GM18498 (cell line): ENCODE results near the gene AMPD1.

ENCODE experiments used
- ATAC-seq: cut with Tn5 transposase; IDR thresholded peaks from one replicate; pipeline ENCODE4 v1.9.1; 2021; ENCODE audit warnings: mild to moderate bottlenecking, moderate library complexity; ENCODE audit not compliant: unreplicated experiment

The AMPD1 gene

DNA sequence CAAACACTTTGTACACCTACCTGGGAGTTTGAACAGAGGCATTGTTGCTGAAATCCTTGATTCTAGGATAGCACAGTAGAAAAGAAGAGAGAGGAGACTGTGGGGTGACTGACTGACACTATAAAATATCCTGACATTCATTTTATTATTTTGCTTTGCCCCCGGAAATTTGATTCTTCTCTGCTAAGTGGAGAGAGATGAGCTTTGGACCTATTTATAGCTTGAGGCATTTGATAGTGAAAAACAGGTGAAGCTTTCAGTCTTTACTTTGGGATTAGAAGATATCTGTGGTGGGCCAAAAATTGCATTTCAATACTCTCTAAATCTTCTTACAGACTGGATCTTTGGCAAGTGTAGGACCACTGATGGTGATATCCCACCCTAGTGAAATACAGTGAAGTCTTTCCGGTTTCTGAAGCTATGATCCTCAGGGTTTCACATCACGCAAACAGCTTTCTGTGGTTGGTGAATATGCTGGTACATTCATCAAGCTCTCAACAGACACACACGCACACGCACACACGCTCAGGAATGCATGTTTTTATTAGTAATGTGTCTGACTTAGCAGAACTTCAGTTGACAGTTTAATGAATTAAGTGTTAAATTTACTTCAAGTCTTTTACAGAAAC lies at the start of gene AMPD1:
Gene AMPD1, minus strand, starts transcription at position 117 of the 629 bp plus-strand sequence. Its CDS starts 75 bp downstream, at position 42.
- no peak for ATAC-seq

DNA sequence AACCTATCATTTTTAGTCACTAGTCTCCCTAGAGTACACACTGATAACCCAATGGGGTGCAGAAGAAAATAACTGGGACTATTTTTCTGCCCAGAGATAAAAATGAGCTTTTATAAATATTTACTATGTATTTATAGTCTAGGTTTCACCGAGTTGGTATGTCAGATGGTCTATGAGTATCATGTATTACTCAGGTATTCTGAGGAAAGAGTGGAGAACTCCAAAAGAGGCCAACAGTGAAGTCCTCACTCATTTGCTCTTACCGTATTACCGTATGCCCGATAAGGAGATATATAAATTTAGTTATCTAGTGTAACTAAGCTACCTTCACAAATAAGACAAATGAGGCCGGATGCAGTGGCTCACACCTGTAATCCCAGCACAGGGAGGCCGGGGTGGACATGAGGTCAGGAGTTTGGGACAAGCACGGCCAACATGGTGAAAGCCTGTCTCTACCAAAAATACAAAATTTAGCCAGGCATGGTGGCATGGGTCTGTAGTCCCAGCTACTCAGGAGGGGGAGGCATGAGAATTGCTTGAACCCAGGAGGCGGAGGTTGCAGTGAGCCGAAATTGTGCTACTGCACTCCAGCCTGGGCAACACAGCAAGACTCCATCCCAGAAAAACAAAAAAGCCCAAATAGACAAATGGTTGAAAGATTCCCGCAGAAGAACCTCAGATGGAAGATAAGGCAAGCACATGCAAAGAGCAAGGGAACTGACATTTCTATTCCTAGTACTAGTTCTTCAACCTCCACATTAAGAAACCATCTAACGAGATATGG lies 46.8 kb upstream of the AMPD1 start:
- no peak for ATAC-seq

DNA sequence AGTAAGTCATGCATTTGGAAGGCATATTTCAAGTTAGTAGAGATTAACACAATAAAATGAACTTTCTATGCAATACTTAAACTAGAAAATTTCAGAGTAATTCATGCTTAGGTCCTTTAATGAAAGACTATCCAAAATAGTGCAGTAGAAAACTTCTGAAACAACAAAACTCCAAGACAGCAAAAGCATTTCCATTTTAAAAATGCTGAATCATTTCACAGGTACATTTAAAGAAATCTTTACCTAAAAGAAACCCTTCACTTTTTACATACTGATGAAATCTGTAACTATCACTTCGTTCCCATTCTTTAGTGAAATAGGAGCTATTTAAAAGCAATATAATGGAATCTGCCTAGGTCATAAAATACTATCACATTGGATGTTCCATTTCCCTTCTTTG lies 45.0 kb upstream of the AMPD1 start:
- ATAC-seq, result no peak

DNA sequence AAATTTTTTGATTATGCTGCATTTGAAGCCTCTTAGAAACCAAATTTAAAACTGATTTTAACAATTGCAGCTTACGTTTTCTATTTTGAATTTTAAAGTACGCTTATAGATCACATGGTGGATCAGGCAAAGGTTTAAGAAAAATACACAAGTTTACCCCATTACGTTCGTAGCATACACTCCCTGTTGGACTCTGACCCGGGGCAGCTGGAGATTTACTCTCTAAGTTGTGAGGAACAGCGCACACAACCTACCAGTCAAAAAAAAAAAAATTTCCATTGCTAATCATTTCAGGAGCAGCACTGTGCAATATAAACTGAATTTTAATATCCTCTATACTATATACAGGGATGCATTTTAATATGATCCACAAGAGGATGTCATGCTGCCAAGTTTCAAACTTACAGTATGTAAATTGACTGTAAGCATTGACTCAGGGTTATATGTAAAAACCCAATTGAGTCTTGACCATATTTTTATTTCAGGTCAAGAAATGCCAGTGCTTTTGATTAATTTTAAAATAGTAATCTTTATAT lies 42.0 kb upstream of the AMPD1 start:
- ATAC-seq, result no peak

DNA sequence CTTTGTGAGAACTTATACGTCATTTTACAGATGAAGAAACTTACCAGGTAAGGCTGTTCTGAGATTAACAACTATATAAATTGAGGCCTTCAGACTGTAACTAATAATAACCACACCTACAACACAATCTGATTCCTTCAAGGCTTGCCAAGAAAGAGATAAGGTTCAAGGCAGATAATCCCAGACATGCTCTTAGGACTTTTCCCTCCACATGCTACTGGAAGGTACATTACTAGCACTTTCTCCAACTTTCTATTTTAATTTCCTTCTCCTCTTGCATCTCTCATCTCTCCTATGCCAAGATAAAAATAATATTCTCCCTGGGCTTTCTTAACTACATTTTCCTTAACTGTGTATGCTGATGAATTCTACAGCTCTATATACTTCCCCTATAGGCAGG lies 40.1 kb upstream of the AMPD1 start:
- ATAC-seq, result no peak

DNA sequence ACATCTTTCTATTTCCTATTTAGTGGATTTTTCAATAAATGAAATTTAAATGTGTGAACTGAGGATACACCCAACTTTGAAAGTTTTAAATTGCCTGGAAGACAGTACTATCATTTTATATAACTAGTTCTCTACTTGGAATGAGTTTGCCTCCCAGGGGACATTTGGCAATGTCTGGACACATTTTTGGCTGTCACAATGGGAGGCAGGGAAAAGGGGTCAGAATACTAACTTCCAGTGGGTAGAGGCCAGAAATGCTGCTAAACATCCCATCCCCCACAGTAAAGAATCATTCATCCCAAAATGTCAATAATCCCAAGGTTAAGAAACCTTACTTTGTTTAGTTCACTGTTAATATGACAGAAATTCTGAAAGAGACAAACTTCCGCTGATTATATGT lies 34.4 kb upstream of the AMPD1 start:
- ATAC-seq, result no peak

DNA sequence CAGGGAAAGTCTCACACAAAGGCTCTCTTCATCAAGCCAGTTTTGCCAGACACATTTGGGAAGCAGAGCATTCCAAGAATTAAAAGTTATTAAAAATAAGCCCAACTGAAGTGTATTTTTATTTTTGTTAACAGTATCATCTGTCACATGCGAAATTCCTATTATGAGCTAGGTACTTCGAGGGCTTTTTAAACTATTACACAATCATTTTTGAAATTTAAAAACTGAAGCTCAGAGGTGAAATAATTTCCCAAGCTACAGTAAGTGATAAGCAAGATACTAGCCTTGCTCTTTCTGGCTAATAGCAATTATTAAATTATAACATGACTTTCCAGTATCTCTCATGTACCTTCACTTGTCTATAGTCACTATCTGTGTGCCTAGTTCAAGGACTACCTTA lies 33.2 kb upstream of the AMPD1 start:
- ATAC-seq, result no peak

DNA sequence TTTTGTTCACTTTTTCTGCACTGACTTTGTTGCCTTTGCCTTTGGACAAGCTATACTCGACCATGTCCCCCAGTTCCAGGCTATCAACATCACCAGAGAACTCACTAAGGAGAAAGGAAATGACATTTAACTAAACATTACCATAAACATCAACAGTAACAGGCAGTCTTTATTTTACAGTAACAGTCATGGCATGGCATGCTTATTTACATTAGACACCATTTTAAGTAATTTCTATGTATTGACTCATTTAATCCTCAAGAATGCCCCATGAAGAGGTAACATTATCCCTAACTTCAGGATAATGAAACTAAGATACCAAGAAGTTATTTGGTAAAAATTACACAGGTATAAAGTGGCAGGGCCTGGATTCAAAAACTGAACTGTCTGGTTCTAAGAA lies 29.9 kb upstream of the AMPD1 start:
- no peak for ATAC-seq

DNA sequence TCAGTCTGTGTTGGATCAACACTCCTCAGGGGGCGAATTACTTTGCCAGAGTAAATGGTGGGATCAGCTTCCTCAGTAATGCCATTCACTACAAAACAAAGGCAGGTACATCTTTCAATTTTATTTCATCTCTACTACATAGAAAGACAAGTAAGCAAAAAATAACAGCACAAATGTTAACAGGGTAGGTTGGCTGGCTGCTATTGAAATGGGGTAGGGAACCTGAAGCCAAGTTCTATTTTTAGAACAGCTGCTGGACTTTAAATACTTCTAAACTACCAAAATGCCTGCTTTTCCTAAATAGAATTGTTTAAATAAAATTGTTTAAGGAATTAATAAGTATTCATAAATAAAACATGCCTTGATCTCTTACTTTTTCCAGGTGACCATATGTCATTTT lies 28.6 kb upstream of the AMPD1 start:
- no peak for ATAC-seq

DNA sequence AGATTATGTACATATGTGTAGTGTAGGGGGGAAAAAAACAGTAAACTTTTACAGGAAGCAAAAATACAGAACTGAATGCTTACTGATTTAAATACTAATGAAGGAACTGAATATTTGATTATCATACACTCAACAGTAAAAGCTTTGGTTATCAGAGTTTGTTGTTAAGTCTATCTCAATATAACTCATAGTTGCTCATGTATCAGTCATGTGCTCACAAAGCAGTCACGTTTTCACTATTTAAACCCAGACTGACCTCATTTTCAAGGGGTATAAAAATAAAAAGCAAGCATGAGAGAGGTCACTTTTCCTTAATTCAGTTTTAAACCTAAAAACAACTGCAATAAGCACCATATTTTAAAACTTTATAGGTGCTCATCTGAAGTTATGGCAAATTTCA lies 28.1 kb upstream of the AMPD1 start:
- ATAC-seq, result no peak

DNA sequence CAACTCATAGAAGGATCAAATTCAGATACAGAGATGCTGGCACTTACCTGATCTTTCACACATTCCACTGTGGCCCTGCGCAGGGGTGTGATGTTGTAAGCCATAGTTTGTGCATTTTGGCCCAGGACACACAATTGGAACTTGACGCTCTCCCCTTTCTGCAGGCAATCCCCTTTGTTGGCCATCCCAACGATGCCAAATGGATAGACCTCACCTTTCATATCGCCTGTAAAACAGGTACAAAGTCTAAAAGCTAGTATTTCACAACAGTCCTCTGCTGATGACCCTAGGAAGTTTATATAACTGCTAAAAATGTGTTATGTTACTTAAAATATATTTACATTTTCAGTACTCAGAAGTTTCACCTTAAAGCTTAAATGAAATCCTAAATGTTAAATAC lies 25.1 kb upstream of the AMPD1 start:
- ATAC-seq, result no peak

DNA sequence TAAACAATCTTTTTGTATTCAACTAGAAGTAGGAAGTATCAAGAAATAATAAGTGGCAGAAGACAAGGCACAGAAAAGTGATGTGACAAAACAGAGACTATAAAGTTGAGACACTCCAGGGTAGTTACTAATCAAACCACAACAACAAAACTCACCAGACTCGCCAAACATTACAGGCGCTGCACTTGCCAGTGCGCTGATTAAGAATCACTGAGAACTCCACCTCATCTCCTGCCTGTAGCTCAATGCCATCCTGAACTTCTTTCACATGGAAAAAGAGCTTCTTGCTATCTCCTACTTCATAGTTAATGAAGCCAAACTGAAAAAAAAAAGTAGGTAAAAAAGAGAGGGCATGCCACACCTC lies 24.1 kb upstream of the AMPD1 start:
- ATAC-seq, result no peak

DNA sequence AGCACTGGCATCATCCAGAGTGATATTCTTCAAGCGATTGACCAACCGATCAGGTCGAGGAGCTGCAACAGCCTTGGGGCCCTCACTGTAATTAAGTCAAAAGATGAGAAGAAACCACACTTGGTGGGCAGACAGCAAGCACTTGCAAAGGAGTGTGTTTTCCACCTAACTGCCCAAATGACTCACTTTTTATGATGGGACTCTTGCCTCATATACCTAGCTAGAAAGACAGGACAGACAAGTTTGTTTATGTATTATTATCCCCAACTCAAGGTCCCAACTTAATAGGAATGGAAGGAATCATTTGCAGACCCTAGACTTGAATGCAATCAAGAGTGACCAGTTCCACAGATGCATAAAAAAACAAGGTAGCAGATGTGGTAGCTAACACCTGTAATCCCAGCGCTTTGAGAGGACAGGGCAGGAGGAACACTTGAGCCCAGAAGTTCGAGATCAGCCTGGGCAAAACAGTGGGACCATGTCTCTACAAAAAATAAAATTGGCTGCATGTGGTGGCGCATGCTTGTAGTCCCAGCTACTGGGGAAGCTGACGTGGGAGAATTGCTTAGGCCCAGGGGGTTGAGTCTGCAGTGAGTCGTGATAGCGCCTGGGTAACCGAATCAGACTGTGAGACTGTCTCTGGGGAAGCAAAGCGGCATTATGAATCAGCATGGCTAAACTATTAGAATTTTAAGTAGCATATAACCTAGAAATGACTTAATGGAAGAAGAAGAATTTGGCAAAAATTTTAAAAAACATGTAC lies 23.5 kb upstream of the AMPD1 start:
- ATAC-seq, result no peak

DNA sequence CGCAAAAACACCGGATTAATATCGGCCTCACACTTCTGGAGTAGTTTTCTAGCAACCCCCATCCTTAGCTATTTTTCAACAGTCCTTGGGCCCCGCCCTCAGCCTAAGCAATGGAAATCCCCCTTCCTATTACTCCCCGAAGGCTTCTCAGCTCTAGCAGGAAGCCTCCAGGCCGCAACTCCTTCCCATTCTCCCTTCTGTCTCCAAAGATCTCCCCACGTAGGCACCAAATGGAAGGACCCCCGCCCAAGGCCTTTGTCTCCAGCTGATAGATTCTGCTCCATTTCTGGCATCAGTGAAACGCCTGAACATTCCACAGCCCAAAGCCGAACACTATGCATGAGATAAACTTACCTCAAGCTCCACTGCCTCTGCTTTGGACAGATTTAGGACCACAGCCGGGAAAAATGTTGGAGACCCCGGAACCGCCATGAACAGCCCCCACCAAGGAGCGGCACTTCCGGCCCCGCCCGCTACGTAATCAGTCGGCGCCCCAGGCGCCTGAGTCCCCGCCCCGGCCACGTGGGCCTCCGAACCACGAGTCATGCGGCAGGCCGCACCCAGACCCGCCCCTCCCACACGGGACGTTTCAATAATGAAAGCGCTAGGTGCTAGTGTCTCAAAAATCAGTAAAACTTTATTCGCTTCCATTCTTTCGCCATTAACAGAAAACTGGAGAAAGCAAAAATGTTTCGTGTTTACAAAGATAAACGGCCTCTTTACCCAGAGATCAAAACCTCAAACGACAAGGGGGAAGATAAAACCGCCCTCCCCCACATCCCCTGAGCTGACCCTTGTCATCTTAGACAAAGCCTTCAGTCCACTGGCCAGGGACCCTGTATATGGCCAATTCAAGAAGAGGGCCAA lies 21.2 kb upstream of the AMPD1 start, which contains the start of gene NRAS:
Gene NRAS, minus strand, starts transcription at position 468 of the 867 bp plus-strand sequence. CDS start 611 bp downstream, outside the sequence.
- peak; percentile 96 for ATAC-seq

DNA sequence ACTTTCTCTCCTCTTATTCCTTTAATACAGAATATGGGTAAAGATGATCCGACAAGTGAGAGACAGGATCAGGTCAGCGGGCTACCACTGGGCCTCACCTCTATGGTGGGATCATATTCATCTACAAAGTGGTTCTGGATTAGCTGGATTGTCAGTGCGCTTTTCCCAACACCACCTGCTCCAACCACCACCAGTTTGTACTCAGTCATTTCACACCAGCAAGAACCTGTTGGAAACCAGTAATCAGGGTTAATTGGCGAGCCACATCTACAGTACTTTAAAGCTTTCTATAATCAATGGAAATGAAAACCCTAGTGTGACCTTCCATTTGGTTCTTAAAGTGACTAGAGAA lies 20.6 kb upstream of the AMPD1 start:
- peak; percentile 1 for ATAC-seq

DNA sequence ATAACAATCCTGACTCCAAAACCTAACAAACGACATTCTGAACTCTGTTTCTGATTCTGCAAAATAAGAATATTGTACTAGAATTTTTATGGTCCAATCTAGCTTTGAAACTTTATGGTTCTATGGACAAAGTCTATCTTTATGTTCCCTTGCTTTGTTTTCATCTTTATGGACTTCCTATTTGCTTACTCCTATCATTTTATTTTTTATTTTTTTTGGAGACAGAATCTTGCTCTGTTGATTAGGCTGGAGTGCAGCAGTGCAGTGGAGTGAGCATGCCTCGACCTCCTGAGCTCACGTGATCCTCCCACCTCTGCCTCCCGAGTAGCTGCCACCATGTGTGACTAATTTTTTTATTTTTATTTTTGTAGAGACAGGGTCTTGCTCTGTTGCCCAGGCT lies 17.6 kb upstream of the AMPD1 start:
- ATAC-seq, result no peak

DNA sequence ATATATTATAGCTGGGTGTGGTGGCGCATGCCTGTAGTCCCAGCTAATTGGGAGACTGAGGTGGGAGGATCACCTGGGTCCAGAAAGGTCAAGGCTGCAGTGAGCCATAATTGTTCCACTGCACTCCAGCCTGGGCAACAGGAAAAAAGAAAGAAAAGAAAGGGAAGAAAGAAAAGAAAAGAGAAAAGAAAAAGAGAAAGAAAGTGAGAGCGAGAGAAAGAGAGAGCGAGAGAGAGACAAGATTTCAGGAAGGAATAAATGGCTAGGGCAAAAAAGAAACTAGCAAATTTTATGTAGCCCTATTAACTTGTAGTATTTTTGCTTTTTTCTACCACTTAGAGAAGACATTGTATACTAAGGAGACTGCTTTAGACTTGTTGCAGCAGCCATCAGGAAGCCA lies 15.0 kb upstream of the AMPD1 start:
- ATAC-seq, result no peak

DNA sequence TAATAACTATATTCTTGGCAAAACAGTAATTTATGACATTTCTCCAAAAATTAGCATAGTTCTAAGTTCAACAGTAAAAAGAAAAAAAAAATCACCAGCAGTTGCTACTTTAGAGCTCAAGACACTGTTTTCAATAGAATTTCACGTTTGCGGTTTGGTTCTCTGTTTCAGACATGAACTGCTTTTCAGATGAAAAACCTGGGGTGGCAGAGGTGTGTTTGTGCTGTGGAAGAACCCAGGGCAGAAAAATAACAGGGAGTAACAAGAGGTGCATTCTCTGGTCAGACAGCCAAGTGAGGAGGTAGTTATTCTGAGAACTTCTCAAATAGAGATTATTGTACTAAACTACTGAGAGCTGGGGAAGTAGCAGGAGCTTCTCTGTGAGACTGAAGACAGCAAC lies 12.3 kb upstream of the AMPD1 start:
- ATAC-seq, result no peak

DNA sequence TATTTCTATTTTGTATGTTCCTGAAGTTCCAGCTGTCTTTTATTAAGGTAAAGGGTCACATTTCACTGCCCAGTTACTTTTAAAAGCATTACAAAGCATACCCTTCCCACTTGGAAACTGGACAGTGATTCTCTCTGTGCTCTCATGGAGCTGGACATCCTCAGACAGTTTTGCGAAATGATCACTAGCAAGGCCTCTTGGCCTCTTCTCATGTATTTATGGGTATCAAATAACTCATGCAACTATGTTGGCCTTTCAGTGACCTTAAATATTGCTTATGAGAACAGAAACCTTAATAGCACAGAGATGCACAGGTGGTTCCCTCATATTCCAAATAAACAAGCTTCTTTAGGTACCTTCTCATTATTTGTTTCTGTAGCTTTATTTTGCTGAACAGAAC lies 7.9 kb upstream of the AMPD1 start:
- peak; percentile 54 for ATAC-seq

DNA sequence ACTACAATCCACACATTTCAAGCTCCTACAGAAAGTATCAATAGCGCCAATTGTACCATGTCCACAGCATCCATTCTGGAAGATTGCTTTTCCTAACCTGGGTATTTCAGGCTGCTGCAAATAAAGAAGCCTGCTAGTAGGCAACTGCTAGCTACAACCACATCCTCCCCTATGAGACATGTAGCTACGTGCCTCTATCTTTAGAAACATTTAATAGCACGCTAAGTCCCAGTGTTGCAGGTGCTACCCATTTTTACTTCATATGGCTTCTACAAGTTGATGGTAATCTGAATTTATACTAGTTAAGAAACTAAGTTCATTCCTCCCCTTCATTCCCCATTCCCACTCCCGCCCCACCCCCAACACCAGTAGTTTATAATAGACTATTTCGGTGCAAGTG lies 7.4 kb upstream of the AMPD1 start:
- no peak for ATAC-seq

DNA sequence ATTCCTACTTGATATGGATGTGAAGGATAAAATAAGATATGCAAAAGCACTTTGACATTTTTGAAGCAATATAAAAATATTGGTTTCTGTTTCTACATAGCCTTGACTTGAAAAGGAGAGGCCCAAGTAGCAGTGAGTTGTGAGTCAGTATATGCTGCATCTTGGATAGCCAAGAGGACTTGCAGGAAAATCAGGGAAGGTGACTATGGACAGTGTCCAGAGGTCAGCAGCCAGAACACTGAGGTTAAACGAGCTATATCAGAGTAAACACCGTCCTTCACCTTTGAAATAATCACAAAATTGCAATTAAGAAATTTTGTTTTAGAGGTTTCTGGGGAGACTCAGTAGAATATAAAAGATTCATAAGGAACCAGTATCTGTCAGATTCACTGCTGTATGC lies 6.6 kb upstream of the AMPD1 start:
- ATAC-seq, result no peak
